Measurements from ENCODE around the gene TIMP3. TPM values are rescaled to one million over a fixed set of nuclear protein-coding genes. Genes with fewer than 3 reads are reported as not detected.

The TIMP3 gene
- total RNA-seq, 2 experiments from 2014 or later = 0.08 to 0.14 TPM

GRCh38 chr22:32811788-32812545 is 10.5 kb downstream of the TIMP3 start:
- peaks cover 17% of the 10 kb centered on the region for H3K27me3 Mint-ChIP-seq
- no peaks in the 10 kb centered on the region for H3K36me3 Mint-ChIP-seq
- H3K27ac Mint-ChIP-seq = no peak overlapping the region
- H3K4me3 Mint-ChIP-seq = no peak overlapping the region
- DNase-seq = no peak
- no peaks in the 10 kb centered on the region for H3K9me3 Mint-ChIP-seq
- no peaks in the 10 kb centered on the region for H3K4me1 Mint-ChIP-seq

GRCh38 chr22:32814285-32814860 is 12.9 kb downstream of the TIMP3 start:
- no peak overlapping the region for H3K4me3 Mint-ChIP-seq
- H3K27me3 Mint-ChIP-seq = peaks cover 10% of the 10 kb centered on the region
- no peak for DNase-seq

GRCh38 chr22:32815059-32815458 is 13.6 kb downstream of the TIMP3 start:
- Mint-ChIP-seq H3K4me1 (no peaks in the 10 kb centered on the region), H3K27me3 (peaks cover 10% of the 10 kb centered on the region), H3K4me3 (no peak overlapping the region), H3K27ac (no peak overlapping the region), H3K36me3 (no peaks in the 10 kb centered on the region), H3K9me3 (no peaks in the 10 kb centered on the region)
- no peak for DNase-seq

More at GRCh38 chr22:32814285-32814860, 12.9 kb downstream of the TIMP3 start:
- no peaks in the 10 kb centered on the region for H3K36me3 Mint-ChIP-seq
- H3K27ac Mint-ChIP-seq = no peak overlapping the region
- H3K9me3 Mint-ChIP-seq = no peaks in the 10 kb centered on the region
- H3K4me1 Mint-ChIP-seq = no peaks in the 10 kb centered on the region

GRCh38 chr22:32815943-32816342 is 14.4 kb downstream of the TIMP3 start:
- no peaks in the 10 kb centered on the region for H3K4me1 Mint-ChIP-seq
- H3K9me3 Mint-ChIP-seq = no peaks in the 10 kb centered on the region
- no peaks in the 10 kb centered on the region for H3K36me3 Mint-ChIP-seq
- peaks cover 2% of the 10 kb centered on the region for H3K27me3 Mint-ChIP-seq
- H3K4me3 Mint-ChIP-seq = no peak overlapping the region
- no peak overlapping the region for H3K27ac Mint-ChIP-seq
- no peak for DNase-seq

GRCh38 chr22:32817137-32817730 is 15.7 kb downstream of the TIMP3 start:
- DNase-seq = no peak
- Mint-ChIP-seq H3K27me3 (peaks cover under 1% of the 10 kb centered on the region), H3K9me3 (no peaks in the 10 kb centered on the region), H3K36me3 (no peaks in the 10 kb centered on the region), H3K4me3 (no peak overlapping the region), H3K27ac (no peak overlapping the region), H3K4me1 (no peaks in the 10 kb centered on the region)

- Mint-ChIP-seq H3K9me3 (no peaks in the 10 kb centered on the region), H3K4me3 (no peak overlapping the region), H3K27ac (peak overlapping the region; percentile 49)
Measured at GRCh38 chr22:32818446-32819115, 17.1 kb downstream of the TIMP3 start.

GRCh38 chr22:32819120-32819519 is 17.6 kb downstream of the TIMP3 start:
- Mint-ChIP-seq H3K9me3 (no peaks in the 10 kb centered on the region), H3K4me1 (no peaks in the 10 kb centered on the region), H3K27me3 (peaks cover 4% of the 10 kb centered on the region), H3K27ac (peak overlapping the region; percentile 49), H3K4me3 (no peak overlapping the region), H3K36me3 (no peaks in the 10 kb centered on the region)
- DNase-seq = no peak

More at GRCh38 chr22:32818446-32819115, 17.1 kb downstream of the TIMP3 start:
- DNase-seq = no peak
- no peaks in the 10 kb centered on the region for H3K36me3 Mint-ChIP-seq
- peaks cover 4% of the 10 kb centered on the region for H3K27me3 Mint-ChIP-seq
- H3K4me1 Mint-ChIP-seq = no peaks in the 10 kb centered on the region

- Mint-ChIP-seq H3K4me1 (no peaks in the 10 kb centered on the region), H3K36me3 (no peaks in the 10 kb centered on the region), H3K27ac (no peak overlapping the region), H3K27me3 (peaks cover 4% of the 10 kb centered on the region), H3K4me3 (no peak overlapping the region), H3K9me3 (no peaks in the 10 kb centered on the region)
- no peak for DNase-seq
Measured at GRCh38 chr22:32820131-32821119, 18.9 kb downstream of the TIMP3 start.

- peaks cover 4% of the 10 kb centered on the region for H3K27me3 Mint-ChIP-seq
- H3K9me3 Mint-ChIP-seq = no peaks in the 10 kb centered on the region
- H3K4me1 Mint-ChIP-seq = no peaks in the 10 kb centered on the region
- H3K4me3 Mint-ChIP-seq = no peak overlapping the region
- no peak for DNase-seq
- H3K27ac Mint-ChIP-seq = no peak overlapping the region
- no peaks in the 10 kb centered on the region for H3K36me3 Mint-ChIP-seq
Measured at GRCh38 chr22:32822179-32822877, 20.8 kb downstream of the TIMP3 start.

- H3K36me3 Mint-ChIP-seq = no peaks in the 10 kb centered on the region
- DNase-seq = no peak
- no peaks in the 10 kb centered on the region for H3K9me3 Mint-ChIP-seq
- H3K4me3 Mint-ChIP-seq = no peak overlapping the region
- peaks cover 4% of the 10 kb centered on the region for H3K27me3 Mint-ChIP-seq
- no peak overlapping the region for H3K27ac Mint-ChIP-seq
- no peaks in the 10 kb centered on the region for H3K4me1 Mint-ChIP-seq
Measured at GRCh38 chr22:32823024-32823730, 21.7 kb downstream of the TIMP3 start.

- peaks cover 4% of the 10 kb centered on the region for H3K27me3 Mint-ChIP-seq
- H3K4me3 Mint-ChIP-seq = no peak overlapping the region
- DNase-seq = no peak
- no peak overlapping the region for H3K27ac Mint-ChIP-seq
- H3K36me3 Mint-ChIP-seq = no peaks in the 10 kb centered on the region
- no peaks in the 10 kb centered on the region for H3K4me1 Mint-ChIP-seq
- no peaks in the 10 kb centered on the region for H3K9me3 Mint-ChIP-seq
Measured at GRCh38 chr22:32824531-32825312, 23.2 kb downstream of the TIMP3 start.

GRCh38 chr22:32826537-32826936 is 25.0 kb downstream of the TIMP3 start:
- Mint-ChIP-seq H3K27ac (no peak overlapping the region), H3K9me3 (no peaks in the 10 kb centered on the region), H3K27me3 (peaks cover 4% of the 10 kb centered on the region), H3K4me3 (no peak overlapping the region), H3K36me3 (no peaks in the 10 kb centered on the region), H3K4me1 (no peaks in the 10 kb centered on the region)
- DNase-seq = no peak

All from activated naive CD8-positive, alpha-beta T cell treated with anti-CD3 and anti-CD28 coated beads for 36 hours (primary cell).